BE2C (cell line): ENCODE measurements around the gene A3GALT2.
A peak's percentile ranks its signal among the peaks of the same experiment; 100 is the strongest.

Experiments
- DNase-seq: peaks from one replicate; pipeline ENCODE4 v3.0.0-alpha.2; 2020
- H3K27me3 ChIP-seq: fragments of 250-450 bp; sonication (Bioruptor Pico); 2 replicates; pipeline ENCODE4 v1.5.1; 2020; ENCODE audit warnings: mild to moderate bottlenecking
- H3K36me3 ChIP-seq: fragments of 250-450 bp; sonication (Bioruptor Pico); 2 replicates; pipeline ENCODE4 v1.5.1; 2020; ENCODE audit warnings: mild to moderate bottlenecking
- H3K4me1 ChIP-seq: fragments of 250-450 bp; sonication (Bioruptor Pico); 2 replicates; pipeline ENCODE4 v1.5.1; 2020
- H3K4me3 ChIP-seq: 2 replicates; pipeline ENCODE4 v1.5.1; 2011; ENCODE audit warnings: low read depth, low read length
- H3K9me3 ChIP-seq: fragments of 250-450 bp; sonication (Bioruptor Pico); 2 replicates; pipeline ENCODE4 v1.5.1; 2020
- CTCF ChIP-seq: IDR thresholded peaks from 2 replicates; pipeline ENCODE4 v1.5.1; 2012; ENCODE audit warnings: mild to moderate bottlenecking, low read depth, low read length

A3GALT2 gene

GRCh38 chr1:33298623-33299277 lies 22.1 kb downstream of the A3GALT2 start:
- no peaks in the 10 kb centered on the region for H3K9me3 ChIP-seq
- H3K4me3 ChIP-seq = no peak overlapping the region
- H3K36me3 ChIP-seq = no peaks in the 10 kb centered on the region
- peak; percentile 67 for TF ChIP-seq CTCF
- peak; percentile 59 for DNase-seq
- no peaks in the 10 kb centered on the region for H3K27me3 ChIP-seq
- H3K4me1 ChIP-seq = no peaks in the 10 kb centered on the region

- no peaks in the 10 kb centered on the region for H3K27me3 ChIP-seq
- no peak for TF ChIP-seq CTCF
- DNase-seq = no peak
Measured at GRCh38 chr1:33297911-33298622, 22.8 kb downstream of the A3GALT2 start.

GRCh38 chr1:33296824-33297223 lies 24.1 kb downstream of the A3GALT2 start:
- H3K36me3 ChIP-seq = no peaks in the 10 kb centered on the region
- no peak for DNase-seq
- no peak for TF ChIP-seq CTCF
- no peaks in the 10 kb centered on the region for H3K9me3 ChIP-seq
- H3K4me1 ChIP-seq = no peaks in the 10 kb centered on the region
- no peaks in the 10 kb centered on the region for H3K27me3 ChIP-seq
- no peak overlapping the region for H3K4me3 ChIP-seq

More at GRCh38 chr1:33297911-33298622, 22.8 kb downstream of the A3GALT2 start:
- Histone ChIP-seq H3K4me1 (no peaks in the 10 kb centered on the region), H3K9me3 (no peaks in the 10 kb centered on the region), H3K4me3 (no peak overlapping the region), H3K36me3 (no peaks in the 10 kb centered on the region)

- no peak for TF ChIP-seq CTCF
- no peaks in the 10 kb centered on the region for H3K36me3 ChIP-seq
- no peaks in the 10 kb centered on the region for H3K27me3 ChIP-seq
Measured at GRCh38 chr1:33296082-33296458, 24.8 kb downstream of the A3GALT2 start.

GRCh38 chr1:33295450-33296081 lies 25.3 kb downstream of the A3GALT2 start:
- DNase-seq = peak; percentile 74
- H3K36me3 ChIP-seq = no peaks in the 10 kb centered on the region

More at GRCh38 chr1:33296082-33296458, 24.8 kb downstream of the A3GALT2 start:
- H3K9me3 ChIP-seq = no peaks in the 10 kb centered on the region
- H3K4me1 ChIP-seq = no peaks in the 10 kb centered on the region
- no peak for DNase-seq
- no peak overlapping the region for H3K4me3 ChIP-seq

More at GRCh38 chr1:33295450-33296081, 25.3 kb downstream of the A3GALT2 start:
- H3K9me3 ChIP-seq = no peaks in the 10 kb centered on the region
- no peak overlapping the region for H3K4me3 ChIP-seq
- H3K4me1 ChIP-seq = no peaks in the 10 kb centered on the region
- H3K27me3 ChIP-seq = no peaks in the 10 kb centered on the region
- peak; percentile 84 for TF ChIP-seq CTCF
